ENCODE data around the gene LMO7.
"Not testable (repeated sequence)": the region's sequence is repeated elsewhere in the genome, so short reads cannot be mapped to it uniquely, and the experiment has no call there.

LMO7 gene

DNA sequence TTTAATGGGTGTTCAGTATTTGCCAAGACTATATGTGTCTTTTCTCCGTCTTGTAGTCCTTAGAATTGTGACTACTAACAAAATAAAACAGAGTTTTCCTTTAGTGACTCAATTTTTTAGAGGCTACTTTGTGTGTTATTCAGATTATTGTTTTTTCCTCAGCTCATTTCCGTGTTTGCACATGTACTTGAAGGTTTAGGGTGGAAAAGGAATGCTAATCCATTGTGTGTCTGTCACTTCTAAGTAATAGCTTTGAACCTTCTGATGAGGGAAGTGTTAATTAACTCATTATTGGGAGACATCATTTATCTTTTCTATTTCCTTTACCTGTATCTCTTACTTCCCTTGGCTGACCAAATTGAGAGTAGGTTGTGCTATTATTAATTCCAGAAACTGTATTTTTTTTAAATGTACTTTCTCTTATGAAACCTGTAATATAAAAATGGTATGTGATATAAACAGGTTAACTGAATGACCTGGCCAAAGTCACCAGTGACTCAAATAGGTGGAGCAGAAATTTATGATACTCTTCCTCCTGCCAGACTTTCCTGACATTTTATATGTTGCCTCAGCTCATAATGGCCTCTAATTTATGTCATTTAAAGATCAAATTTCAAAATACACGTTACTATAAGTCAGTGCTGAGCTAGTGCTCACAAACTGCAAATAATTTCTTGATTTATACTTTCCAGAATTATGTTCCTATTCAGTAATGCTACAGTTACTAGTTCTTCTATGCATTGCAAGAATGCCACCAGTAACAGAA is 88.8 kb downstream of the LMO7 start:
- Mint-ChIP-seq H3K9me3 (peaks cover 3% of the 10 kb centered on the region), H3K4me3 (no peak overlapping the region), H3K36me3 (ENCODE audit: low read depth) (peaks cover 1% of the 10 kb centered on the region), H3K4me1 (ENCODE audit: low read depth) (no peaks in the 10 kb centered on the region), H3K27me3 (ENCODE audit: low read depth) (no peaks in the 10 kb centered on the region), H3K27ac (no peak overlapping the region)

DNA sequence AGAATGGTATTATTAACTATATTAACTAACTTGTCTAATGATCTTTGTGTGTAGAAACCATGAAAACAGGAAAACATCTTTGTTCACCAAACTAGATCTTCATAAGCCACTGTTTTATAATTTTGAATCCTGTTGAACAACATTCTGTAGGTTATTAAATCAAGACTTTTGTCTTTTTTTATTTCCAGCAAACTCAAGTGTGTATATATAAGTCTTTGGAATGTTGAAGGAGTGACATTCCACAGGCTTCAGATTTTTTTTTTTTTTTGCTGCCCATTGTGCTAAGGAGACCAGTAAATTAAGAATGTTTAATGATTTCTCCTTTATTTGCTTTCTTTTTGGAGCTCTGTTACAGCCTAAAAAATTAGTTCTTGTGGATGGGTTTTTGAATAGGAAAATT is 89.6 kb downstream of the LMO7 start:
- Mint-ChIP-seq H3K27me3 (ENCODE audit: low read depth) (no peaks in the 10 kb centered on the region), H3K9me3 (peaks cover 3% of the 10 kb centered on the region), H3K27ac (no peak overlapping the region), H3K36me3 (ENCODE audit: low read depth) (peaks cover 1% of the 10 kb centered on the region), H3K4me3 (no peak overlapping the region), H3K4me1 (ENCODE audit: low read depth) (no peaks in the 10 kb centered on the region)

DNA sequence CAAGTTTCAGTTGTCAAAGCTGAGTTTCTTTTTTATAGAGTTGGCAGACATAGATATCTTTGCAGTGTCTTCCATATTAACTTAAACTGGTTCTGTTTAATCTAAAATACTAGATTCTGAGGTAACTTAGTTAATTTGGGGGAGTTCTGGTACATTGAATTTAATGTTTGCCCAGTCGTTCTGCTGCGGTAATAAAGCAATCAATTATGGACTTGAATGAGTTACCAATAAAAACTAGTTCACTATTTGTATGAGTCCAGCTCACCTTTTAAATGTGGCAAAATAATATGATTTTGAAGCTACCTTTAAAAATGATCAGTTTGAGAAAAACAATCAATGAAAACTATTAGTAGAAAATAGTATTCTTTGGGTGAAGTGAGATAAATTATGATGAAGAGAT is 90.2 kb downstream of the LMO7 start:
- Mint-ChIP-seq H3K36me3 (ENCODE audit: low read depth) (peaks cover 1% of the 10 kb centered on the region), H3K4me1 (ENCODE audit: low read depth) (no peaks in the 10 kb centered on the region), H3K9me3 (peaks cover 3% of the 10 kb centered on the region), H3K27me3 (ENCODE audit: low read depth) (no peaks in the 10 kb centered on the region), H3K27ac (no peak overlapping the region), H3K4me3 (no peak overlapping the region)

DNA sequence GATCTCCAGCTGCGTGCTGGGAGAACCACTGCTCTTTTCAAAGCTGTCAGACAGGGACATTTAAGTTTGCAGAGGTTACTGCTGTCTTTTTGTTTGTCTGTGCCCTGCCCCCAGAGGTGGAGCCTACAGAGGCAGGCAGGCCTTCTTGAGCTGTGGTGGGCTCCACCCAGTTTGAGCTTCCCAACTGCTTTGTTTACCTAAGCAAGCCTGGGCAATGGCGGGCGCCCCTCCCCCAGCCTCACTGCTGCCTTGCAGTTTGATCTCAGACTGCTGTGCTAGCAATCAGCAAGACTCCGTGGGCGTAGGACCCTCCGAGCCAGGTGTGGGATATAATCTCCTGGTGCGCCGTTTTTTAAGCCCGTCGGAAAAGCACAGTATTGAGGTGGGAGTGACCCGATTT is 97.0 kb downstream of the LMO7 start:
- H3K4me1 Mint-ChIP-seq (ENCODE audit: low read depth); H3K36me3 Mint-ChIP-seq (ENCODE audit: low read depth); H3K4me3 Mint-ChIP-seq; H3K27me3 Mint-ChIP-seq (ENCODE audit: low read depth); H3K9me3 Mint-ChIP-seq; H3K27ac Mint-ChIP-seq: not testable (repeated sequence)

DNA sequence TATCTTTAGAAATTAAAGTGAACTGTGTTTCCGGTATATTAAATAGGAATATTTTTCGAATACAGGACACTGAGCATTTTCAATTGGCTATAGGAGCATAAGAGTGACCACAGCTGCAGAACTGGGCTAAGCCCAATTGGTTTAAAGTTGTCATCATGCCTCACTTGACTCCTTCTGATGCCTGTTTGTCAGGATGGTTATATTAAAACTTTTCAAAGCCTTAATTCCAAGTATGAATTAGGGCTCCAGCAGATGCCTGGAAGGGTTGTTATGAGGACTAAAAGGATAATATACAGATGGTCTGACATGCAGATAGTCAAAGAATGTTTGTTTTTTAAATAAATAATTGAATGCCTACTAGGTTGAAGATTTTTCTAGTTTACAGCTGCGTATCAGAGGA is 100.0 kb downstream of the LMO7 start:
- Mint-ChIP-seq H3K36me3 (ENCODE audit: low read depth) (no peaks in the 10 kb centered on the region), H3K9me3 (peaks cover 5% of the 10 kb centered on the region), H3K4me1 (ENCODE audit: low read depth) (no peaks in the 10 kb centered on the region), H3K27ac (no peak overlapping the region), H3K4me3 (no peak overlapping the region), H3K27me3 (ENCODE audit: low read depth) (no peaks in the 10 kb centered on the region)

DNA sequence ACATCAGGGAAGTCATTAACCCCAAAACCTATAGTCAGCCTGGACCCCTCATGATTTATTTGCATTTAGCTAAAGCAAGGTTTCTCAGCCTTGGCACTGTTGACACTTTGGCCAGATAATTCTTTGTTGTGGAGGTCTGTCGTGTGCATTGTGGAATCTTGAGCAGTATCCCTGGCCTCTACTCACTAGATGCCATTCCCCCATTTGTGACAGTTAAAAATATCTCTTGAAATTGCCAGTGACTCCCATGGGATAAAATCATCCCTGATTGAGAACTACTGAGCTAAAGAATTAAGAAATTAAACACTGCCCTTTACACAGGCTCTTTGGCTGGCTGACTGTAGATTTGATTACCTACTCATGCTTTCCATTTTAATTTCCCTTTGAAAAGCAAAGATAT is 102.7 kb downstream of the LMO7 start:
- Mint-ChIP-seq H3K9me3 (peaks cover 15% of the 10 kb centered on the region), H3K36me3 (ENCODE audit: low read depth) (peaks cover 2% of the 10 kb centered on the region), H3K27me3 (ENCODE audit: low read depth) (no peaks in the 10 kb centered on the region), H3K4me1 (ENCODE audit: low read depth) (no peaks in the 10 kb centered on the region), H3K4me3 (no peak overlapping the region), H3K27ac (no peak overlapping the region)

DNA sequence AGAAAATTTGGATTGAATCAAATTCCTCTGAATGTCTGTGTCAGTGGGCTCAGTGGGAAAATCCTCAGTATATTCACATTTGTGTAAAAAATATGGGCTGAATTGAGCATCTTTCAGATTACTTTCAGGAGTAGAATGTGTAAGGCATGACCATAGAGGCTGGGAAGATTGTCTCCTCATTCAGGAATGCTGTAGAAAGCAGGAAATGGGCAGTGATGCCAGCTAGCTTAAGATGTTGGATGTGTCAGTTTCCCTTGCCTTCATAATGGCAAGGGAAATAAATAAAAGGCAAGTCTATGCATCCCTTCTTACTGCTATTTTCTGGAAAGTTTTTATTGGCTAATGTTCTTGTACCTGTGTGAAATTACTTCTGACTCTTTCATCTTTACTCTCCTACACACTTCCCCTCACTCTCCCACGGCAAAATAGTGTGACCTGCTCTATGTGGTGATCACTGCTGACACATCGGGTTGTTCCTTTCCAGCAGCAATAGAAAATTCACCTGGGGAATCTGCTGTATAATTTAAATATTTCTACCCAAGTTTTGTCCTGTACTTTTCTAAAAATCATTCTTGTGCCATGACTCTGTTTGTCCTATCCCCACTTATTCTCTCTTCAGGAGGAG is 103.2 kb downstream of the LMO7 start:
- H3K4me3 Mint-ChIP-seq = no peak overlapping the region
- peaks cover 2% of the 10 kb centered on the region for H3K36me3 Mint-ChIP-seq (ENCODE audit: low read depth)
- no peak overlapping the region for H3K27ac Mint-ChIP-seq
- peaks cover 17% of the 10 kb centered on the region for H3K9me3 Mint-ChIP-seq
- H3K27me3 Mint-ChIP-seq (ENCODE audit: low read depth) = no peaks in the 10 kb centered on the region
- no peaks in the 10 kb centered on the region for H3K4me1 Mint-ChIP-seq (ENCODE audit: low read depth)

DNA sequence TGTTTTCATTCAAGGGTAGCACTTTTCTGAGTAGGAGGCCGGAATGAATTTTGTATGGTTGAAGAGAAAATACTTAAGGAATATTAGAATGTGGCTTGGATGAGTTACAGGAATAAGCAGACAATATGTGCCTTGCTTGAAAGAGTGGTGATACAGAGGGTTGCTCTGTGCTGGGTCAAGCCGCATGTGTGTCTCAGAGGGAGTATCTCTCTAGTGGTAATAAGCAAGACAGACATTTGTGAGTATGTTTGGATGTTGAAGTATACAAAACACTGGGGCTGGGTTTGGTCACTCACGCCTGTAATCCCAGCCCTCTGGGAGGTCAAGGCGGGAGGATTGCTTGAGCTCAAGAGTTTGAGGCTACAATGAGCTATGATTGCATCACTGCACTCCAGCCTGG is 103.9 kb downstream of the LMO7 start:
- no peak overlapping the region for H3K4me3 Mint-ChIP-seq
- no peaks in the 10 kb centered on the region for H3K27me3 Mint-ChIP-seq (ENCODE audit: low read depth)
- peaks cover 21% of the 10 kb centered on the region for H3K9me3 Mint-ChIP-seq
- H3K4me1 Mint-ChIP-seq (ENCODE audit: low read depth) = no peaks in the 10 kb centered on the region
- H3K36me3 Mint-ChIP-seq (ENCODE audit: low read depth) = peaks cover 2% of the 10 kb centered on the region
- no peak overlapping the region for H3K27ac Mint-ChIP-seq

DNA sequence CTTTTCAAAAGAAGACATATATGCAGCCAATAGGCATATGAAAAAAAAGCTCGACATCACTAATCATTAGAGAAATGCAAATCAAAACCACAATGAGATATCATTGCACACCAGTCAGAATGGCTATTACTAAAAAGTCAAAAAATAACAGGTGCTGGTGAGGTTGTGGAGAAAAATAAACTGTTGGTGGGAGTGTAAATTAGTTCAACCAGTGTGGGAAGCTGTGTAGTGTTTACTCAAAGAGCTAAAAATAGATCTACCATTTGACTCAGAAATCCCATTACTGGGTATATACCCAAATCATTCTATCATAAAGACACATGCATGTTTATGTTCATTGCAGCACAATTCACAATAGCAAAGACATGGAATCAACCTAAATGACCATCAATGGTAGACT is 106.9 kb downstream of the LMO7 start:
- not testable (repeated sequence) for H3K27me3 Mint-ChIP-seq (ENCODE audit: low read depth); H3K4me3 Mint-ChIP-seq; H3K27ac Mint-ChIP-seq; H3K36me3 Mint-ChIP-seq (ENCODE audit: low read depth); H3K4me1 Mint-ChIP-seq (ENCODE audit: low read depth)
- peaks cover 21% of the 10 kb centered on the region for H3K9me3 Mint-ChIP-seq

DNA sequence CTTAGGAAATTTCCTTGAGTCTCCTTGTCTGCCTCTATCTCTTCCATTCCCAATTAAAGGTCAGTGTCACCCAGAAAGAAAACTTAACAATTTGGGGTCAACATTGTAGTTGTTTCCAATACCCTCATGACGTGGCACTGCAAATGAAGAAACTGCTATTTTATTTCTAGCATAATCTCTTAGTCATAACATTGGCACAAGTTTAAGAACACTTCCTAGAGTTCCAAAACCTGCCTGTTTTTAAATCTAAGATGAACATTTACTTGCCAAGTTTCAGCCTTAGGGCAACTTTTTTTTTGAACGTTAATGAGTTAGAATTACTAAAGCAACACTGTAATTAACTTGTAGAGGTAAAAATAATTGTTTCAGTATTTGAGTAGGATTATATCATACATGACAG is 108.0 kb downstream of the LMO7 start:
- Mint-ChIP-seq H3K4me1 (ENCODE audit: low read depth) (no peaks in the 10 kb centered on the region), H3K27ac (no peak overlapping the region), H3K4me3 (no peak overlapping the region), H3K9me3 (peaks cover 21% of the 10 kb centered on the region), H3K27me3 (ENCODE audit: low read depth) (no peaks in the 10 kb centered on the region), H3K36me3 (ENCODE audit: low read depth) (peaks cover 2% of the 10 kb centered on the region)

DNA sequence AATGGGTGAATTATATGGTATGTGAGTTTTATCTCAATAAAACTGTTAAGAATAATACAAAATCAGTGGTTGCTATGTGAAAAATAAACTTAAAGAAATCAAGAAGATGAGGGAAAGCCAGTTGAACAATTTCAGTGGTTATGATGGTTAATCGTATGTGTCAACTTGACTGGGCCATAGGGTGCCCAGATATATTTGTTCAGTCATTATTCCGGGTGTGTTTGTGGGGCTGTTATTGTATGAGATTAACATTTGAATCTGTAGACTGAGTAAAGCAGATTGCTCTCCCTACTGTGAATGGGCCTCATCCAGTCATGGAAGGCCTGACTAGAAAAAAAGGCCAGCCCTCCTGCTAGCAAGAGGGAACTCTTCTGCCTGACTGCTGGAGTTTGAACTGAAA is 109.3 kb downstream of the LMO7 start:
- peaks cover 2% of the 10 kb centered on the region for H3K36me3 Mint-ChIP-seq (ENCODE audit: low read depth)
- H3K27ac Mint-ChIP-seq = no peak overlapping the region
- no peaks in the 10 kb centered on the region for H3K27me3 Mint-ChIP-seq (ENCODE audit: low read depth)
- H3K4me1 Mint-ChIP-seq (ENCODE audit: low read depth) = no peaks in the 10 kb centered on the region
- H3K4me3 Mint-ChIP-seq = no peak overlapping the region
- H3K9me3 Mint-ChIP-seq = peaks cover 21% of the 10 kb centered on the region

DNA sequence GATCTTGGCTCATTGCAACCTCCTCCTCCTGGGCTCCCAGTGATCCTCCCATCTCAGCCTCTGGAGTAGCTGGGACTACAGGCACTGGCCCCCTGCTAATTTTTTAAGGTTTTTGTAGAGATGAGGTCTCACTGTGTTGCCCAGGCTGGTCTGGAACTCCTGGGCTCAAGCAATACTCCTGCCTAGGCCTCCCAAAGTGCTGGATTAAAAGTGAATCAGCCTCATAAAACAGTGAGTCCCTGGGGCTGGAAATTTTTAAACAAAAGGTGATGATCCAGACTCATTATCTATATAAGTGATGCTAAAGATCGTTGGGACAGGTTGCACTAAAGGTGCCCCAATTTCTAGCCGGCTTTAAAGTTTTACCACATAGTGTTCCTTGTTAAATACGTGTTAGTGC is 112.7 kb downstream of the LMO7 start:
- Mint-ChIP-seq H3K36me3 (ENCODE audit: low read depth) (peaks cover 2% of the 10 kb centered on the region), H3K9me3 (peaks cover 20% of the 10 kb centered on the region), H3K4me1 (ENCODE audit: low read depth) (no peaks in the 10 kb centered on the region), H3K27ac (no peak overlapping the region), H3K4me3 (no peak overlapping the region), H3K27me3 (ENCODE audit: low read depth) (no peaks in the 10 kb centered on the region)

DNA sequence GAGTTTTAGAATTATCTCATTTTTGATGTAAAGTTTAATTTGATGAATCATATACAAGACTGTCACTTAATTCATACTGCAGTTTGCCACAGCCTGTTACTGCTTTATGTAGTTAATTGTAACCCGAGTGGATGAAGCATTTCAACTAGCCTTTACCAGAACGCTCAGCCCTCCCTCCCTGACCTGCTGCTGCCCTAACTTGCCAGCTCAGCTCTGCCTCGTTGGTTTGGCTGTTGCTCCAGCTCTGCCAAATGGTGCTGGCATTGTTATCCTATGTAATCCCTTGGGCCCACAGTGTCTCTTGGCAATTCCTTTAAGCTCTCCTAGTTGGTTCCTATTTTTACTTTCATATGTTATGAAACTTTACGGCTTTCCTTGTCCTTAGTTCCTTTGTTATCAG is 113.3 kb downstream of the LMO7 start:
- Mint-ChIP-seq H3K27me3 (ENCODE audit: low read depth) (no peaks in the 10 kb centered on the region), H3K4me3 (no peak overlapping the region), H3K9me3 (peaks cover 21% of the 10 kb centered on the region), H3K36me3 (ENCODE audit: low read depth) (peaks cover 5% of the 10 kb centered on the region), H3K4me1 (ENCODE audit: low read depth) (no peaks in the 10 kb centered on the region), H3K27ac (no peak overlapping the region)

DNA sequence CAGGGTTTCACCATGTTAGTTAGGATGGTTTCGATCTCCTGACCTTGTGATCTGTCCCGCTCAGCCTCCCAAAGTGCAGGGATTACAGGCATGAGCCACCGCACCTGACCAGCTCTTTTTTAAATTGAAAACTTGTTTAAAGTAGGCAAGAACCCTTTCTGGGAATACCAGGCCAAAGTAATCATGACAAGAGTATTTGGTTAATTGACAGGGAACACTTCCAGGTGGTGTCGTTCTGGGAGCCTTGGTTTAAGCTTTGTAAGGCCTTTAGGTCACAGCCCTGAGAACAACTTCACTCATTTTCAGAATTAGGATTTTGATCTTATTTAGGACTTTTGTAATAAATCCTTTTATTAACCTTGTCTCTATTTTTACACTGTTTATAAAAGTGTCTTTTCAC is 115.2 kb downstream of the LMO7 start:
- H3K4me3 Mint-ChIP-seq = no peak overlapping the region
- peaks cover 6% of the 10 kb centered on the region for H3K4me1 Mint-ChIP-seq (ENCODE audit: low read depth)
- H3K27ac Mint-ChIP-seq = no peak overlapping the region
- H3K9me3 Mint-ChIP-seq = peaks cover 25% of the 10 kb centered on the region
- no peaks in the 10 kb centered on the region for H3K27me3 Mint-ChIP-seq (ENCODE audit: low read depth)
- peaks cover 9% of the 10 kb centered on the region for H3K36me3 Mint-ChIP-seq (ENCODE audit: low read depth)

DNA sequence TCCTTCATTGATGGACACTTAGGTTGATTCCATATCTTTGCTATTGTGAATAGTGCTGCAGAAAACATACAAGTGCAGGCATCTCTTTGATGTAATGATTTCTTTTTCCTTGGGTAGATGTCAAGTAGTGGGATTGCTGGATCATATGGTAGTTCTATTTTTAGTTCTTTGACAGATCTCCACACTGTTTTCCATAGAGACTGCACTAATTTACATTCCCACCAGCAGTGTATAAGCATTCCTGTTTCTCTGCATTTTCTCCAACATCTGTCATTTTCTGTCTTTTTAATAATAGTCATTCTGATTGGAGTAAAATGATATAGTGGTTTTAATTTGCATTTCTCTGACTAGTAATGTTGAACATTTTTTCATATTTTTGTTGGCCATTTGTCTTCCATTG is 116.7 kb downstream of the LMO7 start:
- H3K36me3 Mint-ChIP-seq (ENCODE audit: low read depth) = peaks cover 9% of the 10 kb centered on the region
- peaks cover 29% of the 10 kb centered on the region for H3K9me3 Mint-ChIP-seq
- H3K4me1 Mint-ChIP-seq (ENCODE audit: low read depth) = peaks cover 13% of the 10 kb centered on the region
- H3K4me3 Mint-ChIP-seq = no peak overlapping the region
- H3K27me3 Mint-ChIP-seq (ENCODE audit: low read depth) = no peaks in the 10 kb centered on the region
- no peak overlapping the region for H3K27ac Mint-ChIP-seq

All from T-helper 1 cell treated with Interleukin-12 subunit alpha and Interleukin-12 subunit beta and Interleukin-4 antibody, amounts not matched to agents 30 μg/mL and 1 μg/mL, for 36 hours (primary cell).